ENCODE data around the gene DNAI7. TPM values are rescaled to one million over a fixed set of nuclear protein-coding genes. Genes with fewer than 3 reads are reported as not detected.

Gene DNAI7
- total RNA-seq, 1 donor from 2014 or later = 0.23 TPM

DNA sequence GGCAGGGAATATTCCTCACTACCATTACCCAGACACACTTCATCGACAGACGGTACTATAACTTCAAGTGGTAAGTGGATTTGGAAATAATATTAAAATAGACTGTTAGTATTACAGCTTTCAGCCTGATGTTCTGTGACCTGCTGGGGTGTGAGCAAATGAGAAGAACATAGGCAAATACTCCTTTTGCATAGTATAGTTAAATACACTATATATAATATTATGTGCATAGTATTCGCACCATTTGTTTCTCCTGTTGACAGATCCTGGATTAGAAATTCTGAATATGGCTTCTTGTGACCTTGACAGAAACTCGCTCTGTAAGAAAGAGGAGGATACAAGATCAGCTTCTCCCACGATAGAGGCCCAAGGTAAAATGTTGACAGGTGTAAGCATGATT lies 115.6 kb downstream of the DNAI7 start:
- no peaks in the 10 kb centered on the region for H4K20me1 ChIP-seq (ENCODE audit: insufficient read depth, low read length)
- TF ChIP-seq, protein P1, sequence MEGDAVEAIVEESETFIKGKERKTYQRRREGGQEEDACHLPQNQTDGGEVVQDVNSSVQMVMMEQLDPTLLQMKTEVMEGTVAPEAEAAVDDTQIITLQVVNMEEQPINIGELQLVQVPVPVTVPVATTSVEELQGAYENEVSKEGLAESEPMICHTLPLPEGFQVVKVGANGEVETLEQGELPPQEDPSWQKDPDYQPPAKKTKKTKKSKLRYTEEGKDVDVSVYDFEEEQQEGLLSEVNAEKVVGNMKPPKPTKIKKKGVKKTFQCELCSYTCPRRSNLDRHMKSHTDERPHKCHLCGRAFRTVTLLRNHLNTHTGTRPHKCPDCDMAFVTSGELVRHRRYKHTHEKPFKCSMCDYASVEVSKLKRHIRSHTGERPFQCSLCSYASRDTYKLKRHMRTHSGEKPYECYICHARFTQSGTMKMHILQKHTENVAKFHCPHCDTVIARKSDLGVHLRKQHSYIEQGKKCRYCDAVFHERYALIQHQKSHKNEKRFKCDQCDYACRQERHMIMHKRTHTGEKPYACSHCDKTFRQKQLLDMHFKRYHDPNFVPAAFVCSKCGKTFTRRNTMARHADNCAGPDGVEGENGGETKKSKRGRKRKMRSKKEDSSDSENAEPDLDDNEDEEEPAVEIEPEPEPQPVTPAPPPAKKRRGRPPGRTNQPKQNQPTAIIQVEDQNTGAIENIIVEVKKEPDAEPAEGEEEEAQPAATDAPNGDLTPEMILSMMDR (IDR thresholded peaks at IDR 0.05; ENCODE audit: insufficient read depth, low read depth, low read length) = no peak
- TF ChIP-seq EZH2 (IDR thresholded peaks at IDR 0.05; ENCODE audit: insufficient read depth, low read length) = no peak
- no peaks in the 10 kb centered on the region for H3K9me3 ChIP-seq (ENCODE audit: insufficient read depth, low read depth, low read length)
- FAIRE-seq (no peak), DNase-seq (ENCODE audit: low read depth) (no peak)
- Mint-ChIP-seq H3K27me3 (ENCODE audit: low read depth, unreplicated experiment) (no peaks in the 10 kb centered on the region), H3K9me3 (ENCODE audit: unreplicated experiment) (no peaks in the 10 kb centered on the region), H3K27ac (ENCODE audit: unreplicated experiment) (no peak overlapping the region), H3K36me3 (ENCODE audit: low read depth, unreplicated experiment) (no peaks in the 10 kb centered on the region), H3K4me1 (ENCODE audit: low read depth, unreplicated experiment) (no peaks in the 10 kb centered on the region), H3K4me3 (ENCODE audit: unreplicated experiment) (no peak overlapping the region)
- no peak overlapping the region for H3K9ac ChIP-seq (ENCODE audit: low read length)
- no peak overlapping the region for H3K4me3 ChIP-seq (ENCODE audit: insufficient read depth, low read depth, low read length)
- no peaks in the 10 kb centered on the region for H3K36me3 ChIP-seq (ENCODE audit: insufficient read depth, low read length)
- no peaks in the 10 kb centered on the region for H3K79me2 ChIP-seq (ENCODE audit: insufficient read depth, low read length)
- no peak overlapping the region for H3K27ac ChIP-seq (ENCODE audit: low read depth, low read length)
- H3K27me3 ChIP-seq (ENCODE audit: insufficient read depth, low read length) = no peaks in the 10 kb centered on the region
- H2AFZ ChIP-seq (ENCODE audit: low read depth, low read length) = no peak overlapping the region
- H3K4me2 ChIP-seq (ENCODE audit: low read length) = no peak overlapping the region
- no peaks in the 10 kb centered on the region for H3K4me1 ChIP-seq (ENCODE audit: insufficient read depth, low read length)

GRCh38 chr12:25074954-25075353 lies 120.0 kb downstream of the DNAI7 start:
- Histone ChIP-seq H3K9me3 (ENCODE audit: insufficient read depth, low read depth, low read length) (no peaks in the 10 kb centered on the region), H2AFZ (ENCODE audit: low read depth, low read length) (no peak overlapping the region), H3K4me3 (ENCODE audit: insufficient read depth, low read depth, low read length) (no peak overlapping the region), H3K79me2 (ENCODE audit: insufficient read depth, low read length) (no peaks in the 10 kb centered on the region), H3K27me3 (ENCODE audit: insufficient read depth, low read length) (no peaks in the 10 kb centered on the region), H3K27ac (ENCODE audit: low read depth, low read length) (no peak overlapping the region), H3K4me1 (ENCODE audit: insufficient read depth, low read length) (no peaks in the 10 kb centered on the region), H3K4me2 (ENCODE audit: low read length) (no peak overlapping the region), H3K36me3 (ENCODE audit: insufficient read depth, low read length) (no peaks in the 10 kb centered on the region), H3K9ac (ENCODE audit: low read length) (no peak overlapping the region), H4K20me1 (ENCODE audit: insufficient read depth, low read length) (no peaks in the 10 kb centered on the region)
- H3K4me1 Mint-ChIP-seq (ENCODE audit: low read depth, unreplicated experiment) = no peaks in the 10 kb centered on the region
- H3K27ac Mint-ChIP-seq (ENCODE audit: unreplicated experiment) = no peak overlapping the region
- H3K9me3 Mint-ChIP-seq (ENCODE audit: unreplicated experiment) = no peaks in the 10 kb centered on the region
- DNase-seq (ENCODE audit: low read depth) (no peak), FAIRE-seq (no peak)
- H3K4me3 Mint-ChIP-seq (ENCODE audit: unreplicated experiment) = no peak overlapping the region
- no peaks in the 10 kb centered on the region for H3K27me3 Mint-ChIP-seq (ENCODE audit: low read depth, unreplicated experiment)
- H3K36me3 Mint-ChIP-seq (ENCODE audit: low read depth, unreplicated experiment) = no peaks in the 10 kb centered on the region
- TF ChIP-seq, protein P1 (IDR thresholded peaks at IDR 0.05; ENCODE audit: insufficient read depth, low read depth, low read length) = no peak
- no peak for TF ChIP-seq EZH2 (IDR thresholded peaks at IDR 0.05; ENCODE audit: insufficient read depth, low read length)

GRCh38 chr12:25074113-25074512 lies 120.8 kb downstream of the DNAI7 start:
- no peak overlapping the region for H3K4me2 ChIP-seq (ENCODE audit: low read length)
- no peaks in the 10 kb centered on the region for H3K27me3 ChIP-seq (ENCODE audit: insufficient read depth, low read length)
- H3K4me1 ChIP-seq (ENCODE audit: insufficient read depth, low read length) = no peaks in the 10 kb centered on the region
- no peak overlapping the region for H3K27ac Mint-ChIP-seq (ENCODE audit: unreplicated experiment)
- TF ChIP-seq, protein P1 (IDR thresholded peaks at IDR 0.05; ENCODE audit: insufficient read depth, low read depth, low read length) = no peak
- TF ChIP-seq EZH2 (IDR thresholded peaks at IDR 0.05; ENCODE audit: insufficient read depth, low read length) = no peak
- FAIRE-seq = no peak
- H3K36me3 ChIP-seq (ENCODE audit: insufficient read depth, low read length) = no peaks in the 10 kb centered on the region
- H2AFZ ChIP-seq (ENCODE audit: low read depth, low read length) = no peak overlapping the region
- no peaks in the 10 kb centered on the region for H4K20me1 ChIP-seq (ENCODE audit: insufficient read depth, low read length)
- DNase-seq (ENCODE audit: low read depth) = no peak
- no peak overlapping the region for H3K4me3 Mint-ChIP-seq (ENCODE audit: unreplicated experiment)
- no peaks in the 10 kb centered on the region for H3K4me1 Mint-ChIP-seq (ENCODE audit: low read depth, unreplicated experiment)
- no peaks in the 10 kb centered on the region for H3K36me3 Mint-ChIP-seq (ENCODE audit: low read depth, unreplicated experiment)
- H3K9ac ChIP-seq (ENCODE audit: low read length) = no peak overlapping the region
- no peak overlapping the region for H3K27ac ChIP-seq (ENCODE audit: low read depth, low read length)
- H3K9me3 Mint-ChIP-seq (ENCODE audit: unreplicated experiment) = no peaks in the 10 kb centered on the region
- no peaks in the 10 kb centered on the region for H3K79me2 ChIP-seq (ENCODE audit: insufficient read depth, low read length)
- no peaks in the 10 kb centered on the region for H3K27me3 Mint-ChIP-seq (ENCODE audit: low read depth, unreplicated experiment)
- no peak overlapping the region for H3K4me3 ChIP-seq (ENCODE audit: insufficient read depth, low read depth, low read length)
- H3K9me3 ChIP-seq (ENCODE audit: insufficient read depth, low read depth, low read length) = no peaks in the 10 kb centered on the region
